ENCODE results near the gene RASA4.
"Not testable (repeated sequence)": the region's sequence is repeated elsewhere in the genome, so short reads cannot be mapped to it uniquely, and the experiment has no call there.

RASA4 gene

GRCh38 chr7:102616507-102617125 lies at the start of gene RASA4:
TSS of gene RASA4 (minus strand) at chr7:102616756. CDS start at chr7:102616689, 67 bp downstream.
- peak; percentile 13 to 20 for DNase-seq

DNA sequence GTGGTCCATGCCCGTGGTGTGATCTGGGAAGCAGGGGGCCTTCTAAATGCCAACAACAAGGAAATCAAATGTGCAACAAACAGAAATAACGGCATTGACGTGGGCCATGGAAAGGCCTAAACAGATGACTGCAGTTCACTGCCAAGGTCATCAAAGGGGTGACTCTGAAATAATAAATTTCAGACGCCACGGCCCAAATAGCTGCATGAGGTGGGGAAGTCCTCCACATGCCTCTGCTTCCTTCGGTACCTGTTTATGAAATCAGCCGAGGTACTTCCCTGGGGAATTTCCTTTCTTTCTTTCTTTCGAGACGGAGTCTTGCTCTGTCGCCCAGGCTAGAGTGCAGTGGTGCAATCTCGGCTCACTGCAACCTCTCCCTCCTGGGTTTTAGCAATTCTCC lies 48.2 kb upstream of the RASA4 start:
- DNase-seq: not testable (repeated sequence)

DNA sequence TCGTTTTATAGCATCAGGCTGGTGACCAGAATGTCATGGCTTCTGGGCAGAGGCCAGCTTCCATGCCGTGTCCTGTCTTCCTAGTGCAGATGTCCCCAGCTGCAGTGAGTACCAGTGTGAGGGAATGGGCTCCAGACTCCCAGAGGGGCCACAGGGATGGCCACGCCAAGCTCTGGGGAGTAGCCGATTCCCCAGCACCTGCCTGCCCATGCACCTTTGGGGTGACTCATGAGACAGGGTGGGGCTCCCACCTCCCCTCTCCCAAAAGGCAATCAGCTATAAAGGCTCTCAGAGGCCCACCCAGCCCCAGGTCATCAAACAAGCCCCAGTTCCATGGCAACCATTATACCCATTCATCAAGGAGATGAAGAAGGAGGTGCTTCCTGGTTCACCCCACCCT lies 33.4 kb upstream of the RASA4 start, which contains the start of gene SPDYE2B:
TSS of gene SPDYE2B (plus strand) at position 396 of the 400 bp plus-strand sequence. CDS start 2,030 bp downstream, outside the sequence.
- not testable (repeated sequence) for DNase-seq

GRCh38 chr7:102647813-102648212 lies 31.3 kb upstream of the RASA4 start:
- not testable (repeated sequence) for DNase-seq

DNA sequence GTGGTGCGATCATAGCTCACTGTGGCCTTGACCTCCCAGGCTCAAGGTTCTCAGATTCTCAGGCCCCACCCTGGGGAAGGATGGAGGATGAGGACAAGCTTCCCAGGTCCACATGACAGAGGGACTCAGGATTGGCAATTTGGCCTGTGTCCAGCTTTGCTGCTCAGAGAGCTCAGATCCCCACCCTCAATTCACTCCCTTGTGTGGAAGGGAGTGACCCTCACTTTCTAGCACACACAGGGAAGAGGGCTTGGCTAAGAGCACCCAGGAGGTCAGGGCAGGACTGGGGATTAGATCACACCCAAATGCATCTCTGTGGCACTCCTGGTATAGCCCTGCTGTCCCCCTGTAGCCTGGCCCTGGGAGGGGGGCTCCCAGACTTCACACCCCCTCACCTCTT lies 26.8 kb upstream of the RASA4 start:
- not testable (repeated sequence) for DNase-seq

- not testable (repeated sequence) for DNase-seq
Observed at GRCh38 chr7:102642691-102643090, 26.1 kb upstream of the RASA4 start, which contains the start of gene UPK3BL1. TSS of gene UPK3BL1 (minus strand) at chr7:102642791. CDS start at chr7:102642741, 50 bp downstream.

DNA sequence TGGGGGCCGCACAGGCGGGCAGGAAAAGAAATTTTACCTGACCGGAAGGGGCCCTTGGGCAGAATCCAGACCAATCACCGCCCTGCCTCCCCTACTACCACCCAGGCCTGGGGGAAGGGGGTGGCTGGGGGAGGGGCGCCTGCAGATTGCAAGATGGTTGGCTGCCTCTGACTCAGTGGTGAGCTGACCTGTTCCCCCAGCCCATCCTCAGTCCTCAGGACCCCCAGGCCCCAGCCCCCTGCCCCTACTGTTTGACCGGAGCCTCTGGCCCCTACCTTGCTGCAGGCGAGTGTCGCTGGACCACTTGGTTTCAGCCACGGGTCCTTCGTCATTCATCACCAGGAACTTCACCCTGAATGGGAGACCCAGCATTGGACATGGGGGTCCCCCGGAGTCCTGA lies 22.3 kb upstream of the RASA4 start:
- DNase-seq: not testable (repeated sequence)

- DNase-seq: not testable (repeated sequence)
Observed at GRCh38 chr7:102636956-102637355, 20.4 kb upstream of the RASA4 start.

DNA sequence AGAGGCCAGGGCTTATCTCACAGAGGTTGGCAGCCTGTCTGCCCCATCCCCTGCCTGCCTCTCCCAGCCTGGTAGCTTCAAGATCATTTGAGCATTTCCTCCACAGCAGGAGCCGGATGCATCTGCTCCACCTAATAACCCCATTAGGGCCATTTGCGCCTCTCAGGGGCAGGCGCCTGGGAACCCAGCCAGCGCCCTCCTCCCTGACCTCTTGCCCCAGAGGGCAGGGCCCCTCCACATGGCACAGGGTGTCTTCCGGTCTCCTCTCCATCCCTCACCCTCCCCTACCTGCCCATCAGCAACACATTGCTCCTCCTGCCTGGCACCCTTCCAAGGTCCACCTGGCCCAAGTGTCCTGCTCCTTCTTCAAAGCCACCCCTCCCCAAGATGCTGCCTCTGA lies 18.8 kb upstream of the RASA4 start:
- DNase-seq: not testable (repeated sequence)

- DNase-seq: not testable (repeated sequence)
Observed at GRCh38 chr7:102634299-102634698, 17.7 kb upstream of the RASA4 start.

GRCh38 chr7:102630622-102631021 lies 14.1 kb upstream of the RASA4 start:
- not testable (repeated sequence) for DNase-seq

- not testable (repeated sequence) for DNase-seq
Observed at GRCh38 chr7:102627271-102627904, 10.8 kb upstream of the RASA4 start.

- not testable (repeated sequence) for DNase-seq
Observed at GRCh38 chr7:102618122-102618521, 1.6 kb upstream of the RASA4 start.

- not testable (repeated sequence) for DNase-seq
Observed at GRCh38 chr7:102615930-102616329, 626 bp downstream of the RASA4 start.

DNA sequence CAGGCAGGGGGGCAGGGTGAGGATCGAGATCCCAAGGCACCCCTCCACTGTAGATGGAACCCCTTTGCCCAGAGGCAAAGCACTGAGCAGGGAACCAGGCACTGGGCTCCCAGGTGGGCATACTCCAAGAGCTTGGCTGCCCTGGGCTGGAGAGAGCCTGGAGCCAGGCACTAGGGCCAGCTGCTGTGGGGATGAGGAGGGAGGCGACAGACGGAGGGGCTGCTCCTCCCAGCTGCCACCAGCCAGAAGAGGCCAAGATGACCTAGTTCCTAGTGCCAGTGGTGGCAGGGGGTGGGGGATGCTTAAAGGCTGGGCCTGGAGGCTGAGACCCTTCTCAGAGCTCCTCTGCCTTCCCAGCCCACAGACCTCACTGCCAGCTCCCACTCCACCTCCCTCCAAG lies 1.7 kb downstream of the RASA4 start:
- not testable (repeated sequence) for DNase-seq

DNA sequence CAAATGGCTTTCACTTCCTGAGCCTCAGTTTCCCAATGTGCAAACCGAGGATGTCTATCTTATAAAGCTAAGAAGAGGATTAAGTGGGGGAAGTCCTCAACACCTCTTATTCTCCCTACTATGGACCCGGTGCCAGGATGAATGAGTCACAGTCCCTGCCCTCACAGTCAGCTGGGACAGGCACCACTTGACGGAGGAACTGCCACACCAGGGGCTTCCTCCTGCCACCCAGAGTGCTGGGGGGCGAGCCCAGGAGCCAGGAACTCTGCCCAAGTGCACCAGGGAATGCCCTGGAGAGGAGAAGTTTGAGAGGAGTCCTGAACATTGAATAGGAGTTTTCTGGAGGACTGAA lies 2.2 kb downstream of the RASA4 start:
- not testable (repeated sequence) for DNase-seq

GRCh38 chr7:102613575-102614345 lies 2.8 kb downstream of the RASA4 start:
- DNase-seq: not testable (repeated sequence)

DNA sequence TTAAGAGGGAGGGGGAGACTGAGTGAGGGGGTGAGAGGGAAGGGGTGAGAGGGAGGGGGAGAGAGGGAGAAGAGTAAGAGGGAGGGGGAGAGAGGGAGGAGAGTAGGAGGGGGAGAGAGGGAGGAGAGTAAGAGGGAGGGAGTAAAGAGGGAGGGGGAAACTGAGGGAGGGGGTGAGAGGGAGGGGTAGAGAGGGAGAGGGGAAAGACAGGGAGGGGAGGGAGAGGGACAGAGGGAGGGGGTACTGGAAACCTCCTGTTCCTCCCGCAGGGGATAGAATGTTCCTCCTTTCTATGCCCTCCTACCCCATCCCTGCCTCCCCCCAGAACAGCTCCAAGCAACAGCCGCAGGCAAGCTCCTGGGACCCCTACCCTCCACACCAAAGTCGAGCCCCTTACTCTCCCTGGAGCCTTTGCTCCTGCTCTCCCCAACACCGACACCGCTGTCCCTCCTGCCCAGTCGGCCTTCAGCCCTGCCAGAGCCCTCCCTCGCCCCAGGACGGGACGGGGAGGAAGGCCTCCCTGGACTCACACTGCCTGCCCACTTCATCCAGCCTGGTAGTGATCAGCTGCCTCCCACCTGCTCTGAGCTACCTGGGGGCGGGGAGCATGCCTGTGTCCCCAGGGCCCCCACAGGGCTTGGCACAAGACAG lies 4.8 kb downstream of the RASA4 start:
- not testable (repeated sequence) for DNase-seq

DNA sequence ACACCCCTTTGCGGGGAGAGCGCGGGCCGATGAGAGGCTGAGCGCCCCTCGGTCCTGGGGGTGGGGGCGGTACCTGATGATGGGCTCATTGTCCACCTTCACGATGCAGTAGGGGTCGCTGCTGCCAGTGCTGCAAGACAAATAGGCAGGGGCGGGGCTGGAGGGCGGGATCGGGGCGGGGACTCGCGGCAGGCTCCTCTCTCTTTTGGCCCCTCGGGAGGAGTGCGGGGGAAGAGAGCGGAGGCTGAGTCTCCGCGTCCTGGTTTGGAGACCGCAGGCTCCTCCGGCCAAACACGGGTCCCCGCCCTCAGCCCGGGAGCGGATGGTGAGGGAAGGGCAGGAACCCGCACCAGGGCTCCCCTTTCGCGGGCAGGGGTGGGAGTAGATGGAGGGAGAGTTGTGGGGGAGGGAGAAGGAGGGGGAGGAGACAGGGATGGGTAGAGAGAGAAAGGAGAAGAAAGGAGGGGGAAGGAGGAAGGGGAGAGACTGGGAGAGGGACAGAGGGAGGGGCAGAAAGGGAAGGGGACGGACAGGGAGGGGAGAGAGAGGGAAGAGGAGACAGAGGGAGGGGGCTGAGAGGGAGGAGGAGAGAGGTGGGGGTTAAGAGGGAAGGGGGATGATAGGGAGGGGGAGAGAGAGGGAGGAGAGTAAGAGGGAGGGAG lies 5.4 kb downstream of the RASA4 start:
- DNase-seq: not testable (repeated sequence)

DNA sequence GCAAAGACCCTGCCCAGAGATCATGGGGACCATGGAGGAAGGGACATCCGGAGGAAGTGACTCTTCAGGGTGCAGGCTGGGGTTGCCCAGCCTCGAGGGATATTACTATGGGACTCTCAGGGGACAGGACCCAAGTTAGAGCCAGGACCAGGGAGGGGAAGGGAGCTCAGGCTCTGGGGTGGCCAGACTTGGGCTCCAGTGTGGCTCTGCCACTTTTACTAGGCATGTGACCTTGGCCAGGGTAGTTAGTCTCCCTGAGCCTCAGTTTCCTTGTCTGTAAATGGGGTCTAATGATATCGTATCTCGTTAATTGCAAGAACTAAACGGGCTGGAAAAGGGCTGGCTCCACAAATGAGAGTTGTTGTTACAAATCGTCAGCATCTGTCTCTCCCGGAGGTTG lies 6.1 kb downstream of the RASA4 start:
- not testable (repeated sequence) for DNase-seq

GRCh38 chr7:102609734-102610133 lies 6.8 kb downstream of the RASA4 start:
- DNase-seq: not testable (repeated sequence)

DNA sequence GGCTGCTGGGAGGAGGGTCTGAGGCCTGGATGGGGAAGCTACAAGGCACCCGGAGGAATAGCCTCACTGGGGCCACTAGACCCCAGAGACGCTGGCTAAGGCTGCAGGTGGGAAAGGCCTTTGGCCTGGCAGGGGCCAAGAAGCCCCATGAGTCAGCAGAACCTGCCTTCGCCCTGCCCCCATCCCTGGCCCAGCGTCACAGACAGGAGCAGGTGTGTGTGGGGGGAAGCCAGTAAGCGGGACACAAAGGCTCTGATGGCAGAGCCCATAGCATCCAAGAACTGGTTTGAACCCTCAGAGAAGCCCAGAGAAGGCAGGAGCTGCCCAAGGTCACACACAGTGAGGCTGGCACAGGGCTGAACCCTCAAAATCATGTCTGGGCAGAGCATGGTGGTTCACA lies 9.7 kb downstream of the RASA4 start:
- not testable (repeated sequence) for DNase-seq

Data from activated CD4-positive, alpha-beta T cell treated with anti-CD3 and anti-CD28 coated beads for 4 hours (primary cell).